GM23338 (cell line): Measurements from ENCODE around the gene BRINP2. TPM values are rescaled to one million over a fixed set of nuclear protein-coding genes. Genes with fewer than 3 reads are reported as not detected.

Experiments
- ATAC-seq: fragments of 200-7000 bp; cut with Tn5 transposase; 3 replicates; pipeline ENCODE4 v1.9.1; 2020
- DNase-seq: peaks from one replicate; pipeline ENCODE4 v3.0.0-alpha.2; 2015; ENCODE audit warnings: low spot score
- H2AFZ ChIP-seq: fragments of 200-600 bp; sonication (generic); 2 replicates; pipeline ENCODE4 v1.8.0; 2016; ENCODE audit warnings: antibody characterized with exemption, mild to moderate bottlenecking, moderate library complexity
- H3F3A ChIP-seq: fragments of 200-600 bp; sonication (generic); replicated peaks from 2 replicates; pipeline ENCODE4 v1.8.0; 2017; ENCODE audit warnings: antibody characterized with exemption, mixed run types, low read depth
- H3K27ac ChIP-seq: fragments of 200-600 bp; sonication (generic); 2 replicates; pipeline ENCODE4 v1.6.1; 2016; ENCODE audit warnings: low read depth
- H3K27me3 ChIP-seq: fragments of 200-600 bp; sonication (generic); 2 replicates; pipeline ENCODE4 v1.8.0; 2016; ENCODE audit warnings: mild to moderate bottlenecking, mixed run types, moderate library complexity; ENCODE audit not compliant: insufficient read depth
- H3K36me3 ChIP-seq: fragments of 200-600 bp; sonication (generic); 2 replicates; pipeline ENCODE4 v1.8.0; 2016; ENCODE audit warnings: mild to moderate bottlenecking; ENCODE audit not compliant: insufficient read depth
- H3K4me1 ChIP-seq: fragments of 200-600 bp; sonication (generic); 2 replicates; pipeline ENCODE4 v1.8.0; 2016; ENCODE audit warnings: mild to moderate bottlenecking, moderate library complexity; ENCODE audit not compliant: insufficient read depth
- H3K4me2 ChIP-seq: fragments of 200-600 bp; sonication (generic); 2 replicates; pipeline ENCODE4 v1.7.1; 2017; ENCODE audit warnings: mixed run types
- H3K4me3 ChIP-seq: fragments of 200-600 bp; sonication (generic); 2 replicates; pipeline ENCODE4 v1.6.1; 2016; ENCODE audit warnings: mixed run types
- H3K79me2 ChIP-seq: fragments of 200-600 bp; sonication (generic); replicated peaks from 2 replicates; pipeline ENCODE4 v1.8.0; 2017; ENCODE audit warnings: mild to moderate bottlenecking; ENCODE audit not compliant: insufficient read depth
- H3K9me2 ChIP-seq: fragments of 200-600 bp; sonication (generic); 2 replicates; pipeline ENCODE4 v1.8.0; 2017; ENCODE audit not compliant: insufficient read depth
- H4K20me1 ChIP-seq: fragments of 200-600 bp; sonication (generic); replicated peaks from 2 replicates; pipeline ENCODE4 v1.8.0; 2017; ENCODE audit warnings: mild to moderate bottlenecking; ENCODE audit not compliant: insufficient read depth
- H3K27ac Mint-ChIP-seq: 2 replicates; pipeline ENCODE4 v1.8.0; 2020; ENCODE audit warnings: inconsistent platforms, mild to moderate bottlenecking, moderate library complexity, mixed read lengths
- H3K27me3 Mint-ChIP-seq: 3 replicates; pipeline ENCODE4 v1.8.0; 2022; ENCODE audit warnings: low read depth, mild to moderate bottlenecking, moderate library complexity, mixed read lengths, inconsistent platforms; ENCODE audit not compliant: insufficient read depth, poor library complexity
- H3K36me3 Mint-ChIP-seq: 3 replicates; pipeline ENCODE4 v1.8.0; 2021; ENCODE audit warnings: low read depth, mild to moderate bottlenecking, inconsistent platforms, moderate library complexity, mixed read lengths
- H3K4me1 Mint-ChIP-seq: 3 replicates; pipeline ENCODE4 v1.8.0; 2020; ENCODE audit warnings: mild to moderate bottlenecking, inconsistent platforms, mixed read lengths
- H3K4me3 Mint-ChIP-seq: 3 replicates; pipeline ENCODE4 v1.8.0; 2021; ENCODE audit warnings: moderate library complexity, mild to moderate bottlenecking, inconsistent platforms, mixed read lengths
- H3K9me3 Mint-ChIP-seq: 3 replicates; pipeline ENCODE4 v1.8.0; 2020; ENCODE audit warnings: moderate library complexity, mild to moderate bottlenecking, inconsistent platforms, mixed read lengths
- EZH2 ChIP-seq: fragments of 200-600 bp; sonication (generic); IDR thresholded peaks from one replicate; pipeline ENCODE4 v1.8.0; 2017; ENCODE audit warnings: antibody characterized with exemption, mild to moderate bottlenecking, low read depth; ENCODE audit not compliant: unreplicated experiment
- JUNB ChIP-seq: IDR thresholded peaks from one replicate; pipeline ENCODE4 v1.6.1; 2016; ENCODE audit warnings: antibody characterized with exemption; ENCODE audit not compliant: unreplicated experiment
- polyA plus RNA-seq: library from polyadenylated mRNA; unstranded; fragments of >200 nt; fragmentation: Nextera tagmentation; extraction: Ambion mirVana; gene quantifications from 2 replicates; pipeline ENCODE4 v1.2.1, GENCODE V29; 2016
- total RNA-seq: library from RNA; depleted of rRNA; stranded (reverse); fragments of >200 nt; shearing (Covaris generic); gene quantifications from 2 replicates; pipeline ENCODE4 v1.2.3, GENCODE V29; 2014
- TF ChIP-seq, protein P1 (sequence below), 2 experiments: fragments of 200-600 bp in 1 of 2; sonication (generic) in 1 of 2; conservative IDR thresholded peaks; 2 replicates each; pipeline versions ENCODE4 v1.5.1 to v1.6.1; 2016 to 2017; ENCODE audit warnings: antibody characterized with exemption in 2 of 2, low read depth in 2 of 2, mild to moderate bottlenecking in 2 of 2, moderate library complexity in 1 of 2
- TF ChIP-seq, protein P2 (sequence below): IDR thresholded peaks from one replicate; pipeline ENCODE4 v1.6.1; 2018; ENCODE audit warnings: antibody characterized with exemption; ENCODE audit not compliant: unreplicated experiment
- TF ChIP-seq, protein P3 (sequence below): IDR thresholded peaks from 2 replicates; pipeline ENCODE4 v1.6.1; 2016; ENCODE audit warnings: antibody characterized with exemption

BRINP2 gene
- total and polyA plus RNA-seq, 2 experiments from 2014 or later: 0.10 to 0.52 TPM

DNA sequence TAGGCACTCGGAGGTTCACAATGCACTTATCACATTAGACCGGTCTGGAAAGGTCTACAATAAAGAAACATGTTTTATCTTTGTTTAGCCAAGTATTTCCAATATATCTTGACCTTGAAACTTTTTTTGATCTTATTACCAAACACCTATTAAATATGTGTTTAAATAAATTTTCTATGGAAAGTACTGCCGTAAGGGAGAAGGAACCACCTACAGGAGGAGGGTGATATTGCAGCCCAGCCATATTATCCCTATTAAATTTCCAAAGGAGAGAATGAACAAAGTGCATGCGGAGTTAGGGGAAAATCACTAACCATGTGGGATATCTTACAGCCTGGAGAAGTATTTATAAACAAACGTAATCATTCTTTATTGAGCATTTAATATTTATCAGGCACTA lies 14.5 kb downstream of the BRINP2 start:
- Histone ChIP-seq H3K27me3 (peaks cover 14% of the 10 kb centered on the region), H3K27ac (no peak overlapping the region), H3K9me2 (no peaks in the 10 kb centered on the region), H3F3A (no peaks in the 10 kb centered on the region), H3K36me3 (no peaks in the 10 kb centered on the region), H3K4me3 (no peak overlapping the region), H2AFZ (no peak overlapping the region), H4K20me1 (no peaks in the 10 kb centered on the region), H3K4me1 (peaks cover 6% of the 10 kb centered on the region; the same call in 1 of the 2 replicates), H3K79me2 (no peaks in the 10 kb centered on the region), H3K4me2 (no peak overlapping the region)
- Mint-ChIP-seq H3K27me3 (peaks cover 16% of the 10 kb centered on the region), H3K4me1 (peaks cover 10% of the 10 kb centered on the region; the same call in 2 of the 3 replicates), H3K9me3 (no peaks in the 10 kb centered on the region), H3K36me3 (no peaks in the 10 kb centered on the region), H3K27ac (no peak overlapping the region), H3K4me3 (no peak overlapping the region)
- TF ChIP-seq, protein P1, sequence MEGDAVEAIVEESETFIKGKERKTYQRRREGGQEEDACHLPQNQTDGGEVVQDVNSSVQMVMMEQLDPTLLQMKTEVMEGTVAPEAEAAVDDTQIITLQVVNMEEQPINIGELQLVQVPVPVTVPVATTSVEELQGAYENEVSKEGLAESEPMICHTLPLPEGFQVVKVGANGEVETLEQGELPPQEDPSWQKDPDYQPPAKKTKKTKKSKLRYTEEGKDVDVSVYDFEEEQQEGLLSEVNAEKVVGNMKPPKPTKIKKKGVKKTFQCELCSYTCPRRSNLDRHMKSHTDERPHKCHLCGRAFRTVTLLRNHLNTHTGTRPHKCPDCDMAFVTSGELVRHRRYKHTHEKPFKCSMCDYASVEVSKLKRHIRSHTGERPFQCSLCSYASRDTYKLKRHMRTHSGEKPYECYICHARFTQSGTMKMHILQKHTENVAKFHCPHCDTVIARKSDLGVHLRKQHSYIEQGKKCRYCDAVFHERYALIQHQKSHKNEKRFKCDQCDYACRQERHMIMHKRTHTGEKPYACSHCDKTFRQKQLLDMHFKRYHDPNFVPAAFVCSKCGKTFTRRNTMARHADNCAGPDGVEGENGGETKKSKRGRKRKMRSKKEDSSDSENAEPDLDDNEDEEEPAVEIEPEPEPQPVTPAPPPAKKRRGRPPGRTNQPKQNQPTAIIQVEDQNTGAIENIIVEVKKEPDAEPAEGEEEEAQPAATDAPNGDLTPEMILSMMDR (conservative IDR thresholded peaks at IDR 0.05; ENCODE audit: low read depth in 2 of 2): peak; percentile 52 to 82
- TF ChIP-seq, protein P2, sequence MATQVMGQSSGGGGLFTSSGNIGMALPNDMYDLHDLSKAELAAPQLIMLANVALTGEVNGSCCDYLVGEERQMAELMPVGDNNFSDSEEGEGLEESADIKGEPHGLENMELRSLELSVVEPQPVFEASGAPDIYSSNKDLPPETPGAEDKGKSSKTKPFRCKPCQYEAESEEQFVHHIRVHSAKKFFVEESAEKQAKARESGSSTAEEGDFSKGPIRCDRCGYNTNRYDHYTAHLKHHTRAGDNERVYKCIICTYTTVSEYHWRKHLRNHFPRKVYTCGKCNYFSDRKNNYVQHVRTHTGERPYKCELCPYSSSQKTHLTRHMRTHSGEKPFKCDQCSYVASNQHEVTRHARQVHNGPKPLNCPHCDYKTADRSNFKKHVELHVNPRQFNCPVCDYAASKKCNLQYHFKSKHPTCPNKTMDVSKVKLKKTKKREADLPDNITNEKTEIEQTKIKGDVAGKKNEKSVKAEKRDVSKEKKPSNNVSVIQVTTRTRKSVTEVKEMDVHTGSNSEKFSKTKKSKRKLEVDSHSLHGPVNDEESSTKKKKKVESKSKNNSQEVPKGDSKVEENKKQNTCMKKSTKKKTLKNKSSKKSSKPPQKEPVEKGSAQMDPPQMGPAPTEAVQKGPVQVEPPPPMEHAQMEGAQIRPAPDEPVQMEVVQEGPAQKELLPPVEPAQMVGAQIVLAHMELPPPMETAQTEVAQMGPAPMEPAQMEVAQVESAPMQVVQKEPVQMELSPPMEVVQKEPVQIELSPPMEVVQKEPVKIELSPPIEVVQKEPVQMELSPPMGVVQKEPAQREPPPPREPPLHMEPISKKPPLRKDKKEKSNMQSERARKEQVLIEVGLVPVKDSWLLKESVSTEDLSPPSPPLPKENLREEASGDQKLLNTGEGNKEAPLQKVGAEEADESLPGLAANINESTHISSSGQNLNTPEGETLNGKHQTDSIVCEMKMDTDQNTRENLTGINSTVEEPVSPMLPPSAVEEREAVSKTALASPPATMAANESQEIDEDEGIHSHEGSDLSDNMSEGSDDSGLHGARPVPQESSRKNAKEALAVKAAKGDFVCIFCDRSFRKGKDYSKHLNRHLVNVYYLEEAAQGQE: no peak
- ATAC-seq (no peak), DNase-seq (peak; percentile 69)

DNA sequence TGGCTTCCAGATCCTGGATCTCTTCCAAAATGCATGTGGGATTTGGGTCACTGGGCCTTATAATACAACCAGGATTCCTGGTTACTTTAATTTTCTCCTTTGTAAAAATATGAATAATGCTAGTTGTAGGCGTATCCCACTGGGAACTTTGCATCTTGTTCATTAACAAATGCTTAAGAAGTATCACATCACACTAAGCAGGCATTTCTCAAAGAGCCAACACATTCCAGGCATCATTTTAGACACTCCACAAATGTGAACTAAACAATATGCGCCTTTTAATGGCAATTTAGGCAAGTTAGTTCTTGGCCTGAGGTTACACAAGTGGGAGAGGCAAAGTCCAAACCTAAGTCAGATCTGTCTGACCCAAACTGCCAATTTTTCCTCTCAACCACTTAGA lies 15.9 kb downstream of the BRINP2 start:
- no peak for ATAC-seq
- H3K79me2 ChIP-seq: no peaks in the 10 kb centered on the region
- peaks cover 6% of the 10 kb centered on the region; the same call in 1 of the 2 replicates for H3K4me1 ChIP-seq
- TF ChIP-seq, protein P3, sequence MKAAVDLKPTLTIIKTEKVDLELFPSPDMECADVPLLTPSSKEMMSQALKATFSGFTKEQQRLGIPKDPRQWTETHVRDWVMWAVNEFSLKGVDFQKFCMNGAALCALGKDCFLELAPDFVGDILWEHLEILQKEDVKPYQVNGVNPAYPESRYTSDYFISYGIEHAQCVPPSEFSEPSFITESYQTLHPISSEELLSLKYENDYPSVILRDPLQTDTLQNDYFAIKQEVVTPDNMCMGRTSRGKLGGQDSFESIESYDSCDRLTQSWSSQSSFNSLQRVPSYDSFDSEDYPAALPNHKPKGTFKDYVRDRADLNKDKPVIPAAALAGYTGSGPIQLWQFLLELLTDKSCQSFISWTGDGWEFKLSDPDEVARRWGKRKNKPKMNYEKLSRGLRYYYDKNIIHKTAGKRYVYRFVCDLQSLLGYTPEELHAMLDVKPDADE: no peak
- TF ChIP-seq, protein P1 (conservative IDR thresholded peaks at IDR 0.05; ENCODE audit: low read depth in 2 of 2): no peak
- TF ChIP-seq EZH2: no peak
- TF ChIP-seq JUNB: no peak
- H3K4me3 ChIP-seq: no peak overlapping the region
- Mint-ChIP-seq H3K36me3 (no peaks in the 10 kb centered on the region), H3K4me1 (peaks cover 5% of the 10 kb centered on the region; the same call in 1 of the 3 replicates), H3K27ac (no peak overlapping the region), H3K4me3 (no peak overlapping the region), H3K9me3 (no peaks in the 10 kb centered on the region), H3K27me3 (peaks cover 1% of the 10 kb centered on the region)
- H2AFZ ChIP-seq: no peak overlapping the region
- H3K9me2 ChIP-seq: no peaks in the 10 kb centered on the region
- H3F3A ChIP-seq: no peaks in the 10 kb centered on the region
- H3K27ac ChIP-seq: no peak overlapping the region
- no peak overlapping the region for H3K4me2 ChIP-seq
- H3K27me3 ChIP-seq: no peaks in the 10 kb centered on the region
- no peak for DNase-seq
- H4K20me1 ChIP-seq: no peaks in the 10 kb centered on the region
- no peaks in the 10 kb centered on the region for H3K36me3 ChIP-seq
